NCI-H82 (cell line): ENCODE measurements around the gene ATRN.

Experiments
- DNase-seq: peaks from one replicate; lab custom pipeline; 2025; lab: John Stamatoyannopoulos, UW

The ATRN gene

GRCh38 chr20:3628502-3629314 is 157.9 kb downstream of the ATRN start:
- DNase-seq: no peak

GRCh38 chr20:3629893-3630292 is 159.1 kb downstream of the ATRN start:
- DNase-seq: no peak

- DNase-seq: no peak
Observed at GRCh38 chr20:3630429-3630828, 159.6 kb downstream of the ATRN start.

- no peak for DNase-seq
Observed at GRCh38 chr20:3631534-3631933, 160.7 kb downstream of the ATRN start.

- no peak for DNase-seq
Observed at GRCh38 chr20:3632311-3633004, 161.6 kb downstream of the ATRN start.

GRCh38 chr20:3633913-3634478 is 163.2 kb downstream of the ATRN start:
- DNase-seq: no peak

GRCh38 chr20:3635346-3635745 is 164.5 kb downstream of the ATRN start:
- no peak for DNase-seq

- DNase-seq: no peak
Observed at GRCh38 chr20:3640259-3640658, 169.4 kb downstream of the ATRN start.

GRCh38 chr20:3645309-3646066 is 174.7 kb downstream of the ATRN start:
- no peak for DNase-seq

- DNase-seq: no peak
Observed at GRCh38 chr20:3646067-3646440, 175.2 kb downstream of the ATRN start.

- DNase-seq: no peak
Observed at GRCh38 chr20:3646651-3647050, 175.8 kb downstream of the ATRN start.

- no peak for DNase-seq
Observed at GRCh38 chr20:3647473-3647872, 176.7 kb downstream of the ATRN start.

- no peak for DNase-seq
Observed at GRCh38 chr20:3648951-3649350, 178.1 kb downstream of the ATRN start.

GRCh38 chr20:3651204-3651962 is 180.6 kb downstream of the ATRN start:
- DNase-seq: no peak

GRCh38 chr20:3652221-3652620 is 181.4 kb downstream of the ATRN start:
- no peak for DNase-seq

- DNase-seq: no peak
Observed at GRCh38 chr20:3652676-3653596, 182.1 kb downstream of the ATRN start.

- no peak for DNase-seq
Observed at GRCh38 chr20:3653921-3654320, 183.1 kb downstream of the ATRN start.

- no peak for DNase-seq
Observed at GRCh38 chr20:3654326-3655130, 183.7 kb downstream of the ATRN start.

- no peak for DNase-seq
Observed at GRCh38 chr20:3655131-3655405, 184.2 kb downstream of the ATRN start.
